ENCODE data around the gene CREB5. TPM values are rescaled to one million over a fixed set of nuclear protein-coding genes. Genes with fewer than 3 reads are reported as not detected.

Gene CREB5
- total and polyA plus RNA-seq, 8 donors: 2.5 to 11.5 (median 3.6) TPM

DNA sequence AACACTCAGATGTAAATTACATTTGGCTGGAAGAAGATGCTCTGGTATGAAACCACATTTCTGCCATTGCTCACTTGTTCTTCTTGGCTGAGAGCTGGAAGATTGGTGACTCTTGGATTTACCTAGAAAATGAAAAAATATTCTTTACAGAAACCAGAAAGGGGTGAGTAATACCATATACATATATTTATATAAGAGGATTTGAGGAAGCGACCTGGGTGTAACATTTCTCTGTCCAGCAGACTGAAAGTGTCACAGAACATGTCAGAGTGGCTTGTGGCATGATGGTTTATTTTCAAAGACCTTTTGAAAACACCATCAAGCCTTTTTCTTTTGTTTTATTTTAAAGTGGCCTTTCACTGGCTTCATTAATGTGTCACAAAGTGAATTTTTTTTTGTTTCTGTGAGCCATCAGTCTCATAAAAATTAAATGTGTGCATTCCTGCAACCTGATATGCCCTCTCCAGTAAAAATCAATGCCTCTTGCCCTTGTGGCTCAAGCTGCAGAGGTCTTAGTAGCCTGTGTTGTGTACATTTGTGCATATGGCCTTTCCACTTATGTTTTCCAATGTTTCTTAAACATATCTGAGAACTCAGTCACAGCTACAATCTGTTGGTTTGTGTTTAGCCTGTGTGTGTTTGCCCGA lies 23.5 kb downstream of the CREB5 start:
- ATAC-seq (no peak), FAIRE-seq (no peak), DNase-seq (no peak)
- no peaks in the 10 kb centered on the region for H3K27me3 ChIP-seq
- intact Hi-C loops (cut with DNase I): no loop called here
- H3K36me3 ChIP-seq: no peaks in the 10 kb centered on the region
- no peak overlapping the region for H3K27ac ChIP-seq
- TF ChIP-seq, protein P1, sequence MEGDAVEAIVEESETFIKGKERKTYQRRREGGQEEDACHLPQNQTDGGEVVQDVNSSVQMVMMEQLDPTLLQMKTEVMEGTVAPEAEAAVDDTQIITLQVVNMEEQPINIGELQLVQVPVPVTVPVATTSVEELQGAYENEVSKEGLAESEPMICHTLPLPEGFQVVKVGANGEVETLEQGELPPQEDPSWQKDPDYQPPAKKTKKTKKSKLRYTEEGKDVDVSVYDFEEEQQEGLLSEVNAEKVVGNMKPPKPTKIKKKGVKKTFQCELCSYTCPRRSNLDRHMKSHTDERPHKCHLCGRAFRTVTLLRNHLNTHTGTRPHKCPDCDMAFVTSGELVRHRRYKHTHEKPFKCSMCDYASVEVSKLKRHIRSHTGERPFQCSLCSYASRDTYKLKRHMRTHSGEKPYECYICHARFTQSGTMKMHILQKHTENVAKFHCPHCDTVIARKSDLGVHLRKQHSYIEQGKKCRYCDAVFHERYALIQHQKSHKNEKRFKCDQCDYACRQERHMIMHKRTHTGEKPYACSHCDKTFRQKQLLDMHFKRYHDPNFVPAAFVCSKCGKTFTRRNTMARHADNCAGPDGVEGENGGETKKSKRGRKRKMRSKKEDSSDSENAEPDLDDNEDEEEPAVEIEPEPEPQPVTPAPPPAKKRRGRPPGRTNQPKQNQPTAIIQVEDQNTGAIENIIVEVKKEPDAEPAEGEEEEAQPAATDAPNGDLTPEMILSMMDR (IDR thresholded peaks at IDR 0.05): no peak
- WGBS, 2 donors: 86 to 88% methylated on average over 2 of the region's 2 CpGs
- no peak overlapping the region for H3K4me3 ChIP-seq
- H3K9me3 ChIP-seq: no peaks in the 10 kb centered on the region
- H3K4me1 ChIP-seq: peaks cover 0 to 6% (median 0%) of the 10 kb centered on the region in 3 donors

- H3K36me3 ChIP-seq: no peaks in the 10 kb centered on the region
- no peak overlapping the region for H3K4me3 ChIP-seq
- no peaks in the 10 kb centered on the region for H3K4me1 ChIP-seq
- H3K9me3 ChIP-seq: no peaks in the 10 kb centered on the region
- TF ChIP-seq, protein P1 (IDR thresholded peaks at IDR 0.05): no peak
- no peaks in the 10 kb centered on the region for H3K27me3 ChIP-seq
- intact Hi-C loops (cut with DNase I): no loop called here
- no peak for ATAC-seq
- no peak for DNase-seq
- no peak overlapping the region for H3K27ac ChIP-seq
- no peak for FAIRE-seq
- 49 to 54% methylated on average over 8 of the region's 8 CpGs for WGBS, 2 donors
These were observed 27.8 kb downstream of the CREB5 start for GRCh38 chr7:28440055-28440601.

DNA sequence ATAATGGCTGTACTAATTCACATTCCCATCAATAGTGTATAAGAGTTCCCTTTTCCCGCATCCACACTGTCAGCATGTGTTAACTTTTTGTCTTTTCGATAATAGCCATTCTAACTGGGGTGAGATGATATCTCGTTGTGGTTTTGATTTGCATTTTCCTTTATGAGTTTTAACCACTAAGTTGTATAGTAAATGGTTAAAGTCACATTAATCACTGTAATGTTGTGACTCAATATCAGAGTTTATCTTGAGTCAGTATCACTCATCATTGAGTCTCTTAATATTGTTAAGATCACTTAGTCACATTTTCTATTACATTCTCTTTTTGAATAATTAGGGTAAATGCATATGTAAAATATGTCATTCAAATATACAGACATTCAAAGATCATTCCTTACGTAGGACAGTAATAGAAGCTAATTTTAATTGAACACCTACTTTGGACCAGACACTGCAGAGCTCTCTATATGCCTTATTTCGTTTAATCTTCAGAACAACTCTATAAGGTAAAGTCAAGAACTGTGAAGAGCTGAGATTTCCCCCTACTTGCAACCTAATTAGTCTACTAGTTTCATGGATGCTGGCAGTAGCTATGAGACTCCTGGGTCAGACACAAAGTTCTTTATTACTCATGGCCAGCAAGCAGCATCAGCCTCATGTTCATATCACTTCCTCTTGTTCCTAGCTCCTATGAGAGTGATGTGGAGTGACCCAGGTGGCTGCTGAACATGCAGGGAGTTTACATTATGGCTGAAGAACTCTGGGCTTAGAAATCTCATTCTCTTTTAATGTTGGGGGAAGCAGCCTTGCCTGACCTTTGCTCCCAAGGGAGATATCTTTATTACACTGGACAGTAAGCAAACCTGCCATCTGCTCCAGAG lies 30.5 kb downstream of the CREB5 start:
- intact Hi-C loops (cut with DNase I): no loop called here
- no peak overlapping the region for H3K27ac ChIP-seq
- WGBS, 2 donors: 76 to 83% methylated on average over 5 of the region's 5 CpGs
- no peak overlapping the region for H3K4me3 ChIP-seq
- TF ChIP-seq, protein P1 (IDR thresholded peaks at IDR 0.05): no peak
- DNase-seq (no peak), ATAC-seq (no peak), FAIRE-seq (no peak)
- H3K36me3 ChIP-seq: no peaks in the 10 kb centered on the region
- H3K4me1 ChIP-seq: no peaks in the 10 kb centered on the region
- H3K27me3 ChIP-seq: no peaks in the 10 kb centered on the region
- H3K9me3 ChIP-seq: no peaks in the 10 kb centered on the region

DNA sequence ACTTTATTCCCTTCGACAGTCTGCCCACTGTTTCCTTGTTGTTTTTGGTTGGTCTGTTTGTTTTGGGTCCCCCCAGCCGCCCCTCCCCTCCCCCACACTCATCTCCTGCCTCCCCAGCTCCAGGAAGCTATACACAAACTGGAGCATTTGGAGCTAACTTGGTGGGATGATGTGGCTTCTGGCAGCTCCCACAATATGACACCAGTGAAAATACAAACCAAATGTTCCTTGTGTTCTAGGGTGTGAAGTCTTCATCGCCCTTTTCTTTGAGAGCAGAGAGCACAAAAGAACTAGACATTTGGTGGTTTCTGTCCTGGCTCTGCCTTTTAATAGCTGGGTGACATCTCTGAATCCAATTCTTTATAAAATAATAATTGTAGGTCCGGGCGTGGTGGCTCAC lies 33.8 kb downstream of the CREB5 start:
- TF ChIP-seq, protein P1 (IDR thresholded peaks at IDR 0.05): no peak
- Histone ChIP-seq H3K9me3 (no peaks in the 10 kb centered on the region), H3K36me3 (no peaks in the 10 kb centered on the region), H3K27me3 (no peaks in the 10 kb centered on the region), H3K27ac (no peak overlapping the region), H3K4me1 (no peaks in the 10 kb centered on the region), H3K4me3 (no peak overlapping the region)
- ATAC-seq: no peak
- no peak for FAIRE-seq
- intact Hi-C loops (cut with DNase I): no loop called here
- DNase-seq: no peak
- 73% methylated on average over 5 of the region's 5 CpGs for WGBS, 2 donors

Data from pancreas (tissue), 10 donors.